H4 (cell line): ENCODE data around the gene TENT4A. TPM values are rescaled to one million over a fixed set of nuclear protein-coding genes. Genes with fewer than 3 reads are reported as not detected.
"Not testable (repeated sequence)": the region's sequence is repeated elsewhere in the genome, so short reads cannot be mapped to it uniquely, and the experiment has no call there.

Source experiments
- DNase-seq: peaks from one replicate; pipeline ENCODE4 v3.0.0-alpha.2; 2015; ENCODE audit warnings: low spot score
- total RNA-seq: library from RNA; depleted of rRNA; stranded (reverse); fragments of >200 nt; shearing (Covaris generic); gene quantifications from 2 replicates; pipeline ENCODE4 v1.2.3, GENCODE V29; 2014

The TENT4A gene
- total RNA-seq, 1 experiment from 2014 or later, result 6.2 TPM

DNA sequence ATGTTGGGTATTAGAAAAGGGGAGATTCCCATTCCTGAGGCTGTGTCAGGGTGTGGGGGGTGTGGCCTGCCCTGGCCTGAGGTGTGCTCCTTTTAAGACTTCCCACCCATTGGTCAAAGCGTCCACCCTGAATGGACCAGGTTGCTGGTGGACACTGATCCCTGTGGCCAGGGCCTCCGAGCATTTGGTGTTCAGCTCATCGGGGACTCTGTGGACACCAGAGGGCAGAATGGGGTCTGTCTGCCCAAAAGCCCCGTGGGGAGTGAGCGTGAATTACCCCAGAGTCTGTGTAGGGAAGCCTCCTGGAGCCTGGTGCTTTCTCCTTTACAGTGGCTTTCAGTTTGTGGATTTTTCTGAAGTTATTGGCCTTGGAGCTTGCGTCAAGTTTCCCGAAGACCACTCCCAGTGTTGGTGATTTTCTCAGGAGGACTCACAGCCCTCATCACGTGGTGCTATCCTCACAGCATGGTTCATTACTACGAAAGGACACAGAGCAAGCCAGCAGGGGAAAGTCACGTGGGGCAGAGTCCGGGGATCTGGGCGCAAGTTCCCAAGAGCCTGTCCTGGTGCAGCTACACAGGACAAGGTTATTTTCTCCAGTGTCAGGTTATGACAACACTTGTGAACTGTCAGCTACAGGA is 55.5 kb downstream of the TENT4A start:
- no peak for DNase-seq

- DNase-seq, result no peak
Measured at GRCh38 chr5:6770826-6771607, 57.8 kb downstream of the TENT4A start.

DNA sequence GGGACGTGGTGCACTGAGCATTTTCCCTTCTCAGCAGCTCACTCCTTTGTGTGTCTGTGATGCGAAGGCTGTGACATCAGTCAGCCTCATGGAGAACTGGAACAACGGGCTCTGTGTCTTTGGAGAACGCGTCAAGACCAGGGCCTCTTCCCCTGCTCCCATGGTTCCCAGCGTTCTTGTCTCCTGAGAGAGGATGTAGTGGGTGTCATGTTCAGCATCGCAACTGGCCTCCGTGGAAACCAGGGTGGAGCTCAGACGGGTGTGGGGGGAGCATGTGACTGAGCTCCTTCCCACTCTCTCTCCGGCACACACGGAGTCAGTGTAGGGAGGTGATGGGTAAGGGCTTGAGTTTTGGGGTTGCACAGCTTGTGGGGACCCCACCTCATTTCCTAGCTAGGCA is 59.7 kb downstream of the TENT4A start:
- no peak for DNase-seq

DNA sequence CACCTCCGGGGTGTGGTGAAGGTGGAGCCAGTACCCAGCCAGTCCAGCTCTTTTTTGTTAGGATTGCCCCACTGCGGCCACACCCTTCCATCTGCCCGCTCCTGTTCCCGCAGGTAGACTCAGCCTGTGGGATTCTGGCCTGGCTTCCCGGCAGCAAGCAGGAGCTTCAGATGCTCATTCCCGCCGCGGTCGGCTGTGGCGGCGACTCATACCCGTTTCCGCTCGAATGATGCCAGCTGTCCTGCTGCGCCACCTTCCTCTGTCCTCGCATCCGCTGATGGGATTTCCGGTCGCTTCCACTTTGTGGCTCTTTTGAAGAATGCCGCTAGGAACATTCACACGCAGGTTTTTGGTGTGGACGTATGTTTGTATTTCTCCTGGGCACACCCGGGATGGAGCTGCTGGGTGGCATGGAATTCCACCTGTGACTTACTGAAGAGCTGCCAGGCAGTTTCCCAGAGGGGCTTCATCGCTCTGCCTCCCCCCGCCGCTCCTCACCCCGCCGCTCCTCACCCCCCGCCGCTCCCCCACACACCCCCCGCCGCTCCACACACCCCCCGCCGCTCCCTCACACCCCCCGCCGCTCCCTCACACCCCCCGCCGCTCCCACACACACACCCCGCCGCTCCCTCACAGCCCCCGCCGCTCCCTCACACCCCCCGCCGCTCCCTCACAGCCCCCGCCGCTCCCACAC is 60.3 kb downstream of the TENT4A start:
- DNase-seq, result no peak

- not testable (repeated sequence) for DNase-seq
Measured at GRCh38 chr5:6774207-6774606, 61.0 kb downstream of the TENT4A start.

DNA sequence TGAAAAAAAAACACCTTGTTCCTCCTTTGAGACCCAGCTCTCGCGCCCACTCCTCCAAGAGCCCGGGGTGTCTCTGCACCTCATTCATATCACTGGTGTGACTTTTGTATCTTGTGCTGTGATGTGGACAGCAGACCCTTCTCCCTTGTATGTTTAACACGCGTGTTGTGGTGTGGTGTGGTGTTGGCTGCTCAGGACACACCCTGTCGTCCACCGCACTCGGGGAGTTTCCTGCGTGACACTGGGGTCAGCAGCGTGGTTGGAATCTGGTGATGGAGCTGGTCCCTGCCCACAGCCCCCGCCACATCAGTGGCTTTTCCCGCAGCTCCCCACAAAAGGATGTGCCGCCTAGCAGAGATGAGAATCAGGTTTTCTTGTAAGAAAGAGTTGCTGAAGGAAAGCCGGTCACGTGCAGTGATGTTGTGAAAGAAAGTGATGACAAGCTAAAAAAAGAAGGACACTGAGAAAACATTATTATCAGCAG is 61.5 kb downstream of the TENT4A start:
- DNase-seq, result no peak

DNA sequence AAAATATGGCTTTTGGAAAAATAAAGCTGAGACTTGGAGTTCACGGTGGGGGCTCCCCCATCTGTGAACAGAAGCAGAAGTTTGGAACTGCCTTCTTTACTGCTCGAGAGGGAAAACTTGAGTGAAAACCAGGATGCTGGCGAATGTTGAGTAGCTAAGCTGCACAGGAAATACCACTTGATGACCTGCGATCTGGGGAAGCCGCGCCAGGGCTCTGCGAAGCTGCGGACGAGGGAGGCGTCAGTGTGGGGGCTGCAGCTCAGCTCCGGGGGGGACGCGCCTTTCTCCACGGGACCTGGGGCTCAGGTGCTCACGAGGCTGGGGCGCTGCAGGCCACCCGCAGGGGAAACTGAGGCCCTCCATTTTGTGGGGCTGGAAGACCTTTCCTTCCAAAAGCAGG is 62.3 kb downstream of the TENT4A start:
- no peak for DNase-seq

DNA sequence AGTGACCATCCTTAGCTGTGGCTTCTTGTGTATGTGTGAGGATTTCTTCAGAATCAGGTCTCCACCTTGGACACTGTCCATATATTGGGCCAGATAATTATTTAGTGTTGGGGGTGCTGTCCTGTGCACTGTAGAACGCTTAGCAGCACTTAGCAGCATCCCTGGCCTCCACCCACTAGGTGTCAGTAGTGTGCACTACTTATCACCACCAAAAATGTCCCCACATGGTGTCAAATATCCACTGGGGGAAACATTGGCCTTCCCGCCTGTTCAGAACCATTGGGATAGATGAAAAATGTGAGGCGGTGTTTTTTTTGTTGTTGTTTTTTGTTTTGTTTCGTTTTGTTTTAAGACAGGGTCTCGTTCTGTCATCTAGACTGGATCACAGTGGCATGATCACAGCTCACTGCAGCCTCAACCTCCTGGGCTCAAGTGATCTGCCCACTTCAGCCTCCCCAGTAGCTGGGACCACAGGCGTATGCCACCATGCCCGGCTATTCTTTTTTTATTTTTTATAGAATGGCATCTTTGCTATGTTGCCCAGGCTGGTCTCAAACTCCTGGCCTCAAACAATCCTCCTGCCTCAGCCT is 67.7 kb downstream of the TENT4A start:
- peak; percentile 57 for DNase-seq

DNA sequence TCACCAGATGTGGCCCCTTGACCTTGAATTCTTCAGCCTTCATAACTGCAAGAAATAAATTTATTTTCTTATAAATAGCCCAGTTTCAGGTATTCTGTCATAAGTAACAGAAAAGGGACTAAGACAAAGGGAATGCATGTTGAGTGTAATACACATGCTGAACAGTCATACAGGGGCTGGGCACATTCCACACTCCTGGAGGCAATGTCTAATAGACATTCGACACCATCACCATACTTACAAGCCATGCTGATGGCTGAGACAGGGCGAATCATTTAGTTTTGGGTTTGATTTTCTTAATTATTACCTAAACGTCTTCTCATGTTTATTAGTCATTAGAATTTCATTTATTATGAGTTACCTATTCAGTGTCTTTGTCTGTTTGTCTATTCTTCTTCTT is 68.5 kb downstream of the TENT4A start:
- no peak for DNase-seq

- no peak for DNase-seq
Measured at GRCh38 chr5:6783787-6784186, 70.6 kb downstream of the TENT4A start.

DNA sequence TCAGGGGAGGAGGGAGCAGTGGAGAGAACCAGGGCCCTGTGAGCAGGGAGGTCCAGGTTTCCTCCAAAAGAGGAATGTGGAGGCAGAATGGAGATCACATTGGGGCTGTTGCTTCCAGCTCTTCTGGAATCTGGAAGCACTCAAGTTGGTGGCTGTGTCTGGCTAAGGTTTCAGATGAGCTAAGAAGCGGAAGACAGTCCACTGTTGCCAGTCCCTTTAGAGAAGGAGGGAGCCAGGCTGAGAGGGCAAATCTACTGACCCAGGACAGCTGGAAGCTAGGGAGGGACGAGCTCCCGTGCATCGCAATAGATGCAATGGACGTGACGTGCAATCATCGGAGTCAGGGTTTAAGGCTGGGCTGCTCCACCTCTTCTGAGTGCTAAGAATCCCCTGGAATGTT is 71.2 kb downstream of the TENT4A start:
- DNase-seq, result no peak

DNA sequence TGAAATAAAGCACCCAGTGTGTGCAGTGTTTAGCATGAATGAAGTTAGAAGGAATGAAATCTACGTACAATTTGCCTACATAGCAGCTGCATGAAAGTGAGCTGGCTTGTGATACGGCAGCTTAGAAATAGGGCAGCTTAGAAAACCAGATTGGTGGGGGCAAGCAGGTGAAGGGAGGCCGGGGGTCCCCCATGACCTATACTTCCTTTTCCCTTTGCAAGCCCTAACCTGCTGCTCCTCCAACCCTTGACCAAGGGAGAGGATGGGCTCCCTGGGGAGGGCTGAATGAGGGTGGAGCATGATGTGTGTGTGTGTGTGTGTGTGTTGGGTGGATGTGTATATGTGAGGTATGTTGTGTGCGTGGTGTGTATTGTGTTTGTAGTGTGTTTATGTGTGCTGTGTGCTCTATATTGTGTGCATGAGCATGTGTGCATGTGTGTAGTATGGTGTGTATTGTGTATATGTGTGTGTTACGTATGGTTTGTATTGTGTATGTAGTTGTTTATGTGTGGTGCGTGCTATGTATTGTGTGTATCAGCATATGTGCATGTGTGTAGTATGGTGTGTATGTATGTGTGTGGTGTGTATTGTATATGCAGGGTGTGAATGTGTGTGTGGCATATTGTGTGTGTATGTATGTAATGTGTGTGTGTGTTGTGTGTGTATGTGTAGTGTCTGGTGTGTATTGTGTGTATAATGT is 72.1 kb downstream of the TENT4A start:
- DNase-seq, result no peak

DNA sequence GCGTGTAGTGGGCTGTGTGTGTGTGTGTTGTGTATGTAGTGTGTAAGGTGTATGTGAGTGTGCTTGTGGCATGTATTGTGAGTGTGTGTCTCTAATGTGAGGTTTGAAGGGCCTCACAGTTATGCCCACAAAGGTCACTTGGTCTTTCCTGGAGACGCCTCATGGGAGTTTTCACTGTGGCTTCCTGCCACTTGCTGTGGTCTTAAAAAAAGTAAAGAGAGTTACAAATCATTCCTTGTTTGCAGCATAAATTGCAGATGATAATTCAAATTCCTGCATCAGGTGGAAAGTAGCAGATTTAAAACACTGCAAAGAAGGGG is 72.6 kb downstream of the TENT4A start:
- DNase-seq, result no peak

DNA sequence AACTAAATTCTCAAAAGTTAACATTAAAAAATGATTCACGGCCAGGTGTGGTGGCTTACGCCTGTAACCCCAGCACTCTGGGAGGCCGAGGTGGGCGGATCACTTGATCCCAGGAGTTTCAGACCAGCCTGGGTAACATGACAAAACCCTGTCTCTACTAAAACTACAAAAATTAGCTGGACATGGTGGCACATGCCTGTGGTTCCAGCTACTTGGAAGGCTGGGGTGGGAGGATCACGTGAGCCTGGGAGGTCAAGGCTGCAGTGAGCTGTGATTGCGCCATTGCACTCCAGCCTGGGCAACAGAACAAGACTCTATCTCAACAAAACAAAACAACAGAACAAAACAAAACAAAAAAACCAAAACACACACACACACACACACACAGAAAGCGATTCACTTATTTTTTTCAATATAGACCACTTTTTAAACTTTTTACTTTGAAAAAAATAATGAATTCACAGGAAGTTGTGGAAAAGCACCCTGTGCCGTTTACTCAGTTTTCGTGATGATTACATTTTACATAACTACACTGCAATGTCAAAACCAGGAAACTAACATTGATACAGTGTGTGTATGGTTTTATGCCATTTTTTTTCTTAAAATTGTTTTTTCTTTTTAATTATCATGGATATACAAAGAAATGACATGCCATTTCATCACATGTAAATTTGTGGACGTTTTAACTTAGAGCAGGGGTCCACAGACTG is 73.7 kb downstream of the TENT4A start:
- no peak for DNase-seq

DNA sequence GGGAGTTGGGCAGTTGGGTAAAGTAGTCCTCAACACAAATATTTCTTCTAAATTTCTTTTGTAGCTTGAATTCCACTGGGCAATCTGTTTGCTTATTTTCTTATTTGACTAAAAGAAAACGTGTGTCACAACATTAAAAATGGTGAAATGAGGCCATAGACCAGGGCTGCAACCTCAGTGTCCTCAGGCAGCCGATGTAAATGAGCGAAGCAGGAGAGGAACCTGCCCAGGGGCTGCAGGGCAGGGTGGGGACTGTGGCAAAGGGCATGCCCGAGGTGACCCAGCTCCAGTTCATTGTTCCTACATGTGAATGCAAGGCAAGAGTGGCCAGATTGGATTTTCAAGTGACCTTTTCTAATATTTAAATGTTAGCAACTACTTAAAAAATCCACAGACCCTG is 74.7 kb downstream of the TENT4A start:
- DNase-seq, result no peak

GRCh38 chr5:6788439-6788838 is 75.2 kb downstream of the TENT4A start:
- no peak for DNase-seq

GRCh38 chr5:6788956-6789649 is 75.9 kb downstream of the TENT4A start:
- DNase-seq, result no peak

GRCh38 chr5:6790346-6790865 is 77.2 kb downstream of the TENT4A start:
- no peak for DNase-seq

DNA sequence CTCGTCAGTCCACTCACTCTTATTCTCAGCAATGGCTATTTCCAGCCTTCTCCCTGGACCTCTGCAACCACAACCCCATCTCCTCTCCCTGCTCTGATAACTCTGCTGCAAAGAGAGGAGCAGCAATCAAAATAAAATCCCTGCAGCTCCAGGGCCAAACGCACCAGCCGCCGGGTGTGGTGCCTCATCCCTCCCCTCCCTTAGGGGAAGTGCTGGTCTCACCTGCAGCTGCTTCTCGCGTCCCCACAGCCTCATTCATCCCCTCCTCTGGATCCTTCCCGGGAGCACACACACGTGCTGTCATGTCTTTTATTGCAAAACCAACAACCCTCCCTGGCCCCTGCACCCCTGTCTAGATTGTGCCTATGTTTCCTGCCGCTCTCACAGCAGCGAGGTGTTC is 77.8 kb downstream of the TENT4A start:
- no peak for DNase-seq

- DNase-seq, result no peak
Measured at GRCh38 chr5:6792376-6792775, 79.1 kb downstream of the TENT4A start.
